Lower leg skin (tissue), 4 donors: ENCODE results near the gene BID. TPM values are rescaled to one million over a fixed set of nuclear protein-coding genes. Genes with fewer than 3 reads are reported as not detected.

Source experiments
- DNase-seq, 2 donors: peaks; one replicate each; pipeline ENCODE4 v3.0.0-alpha.2; 2019; ENCODE audit warnings: low spot score in 2 of 2
- H3K4me3 ChIP-seq: fragments of 200-600 bp; sonication (generic); 2 replicates; pipeline ENCODE4 v1.5.1; 2017; ENCODE audit warnings: mild to moderate bottlenecking, low read depth; ENCODE audit not compliant: poor library complexity, severe bottlenecking
- POLR2A ChIP-seq, 2 donors: fragments of 450-650 bp; IDR thresholded peaks; one replicate each; pipeline ENCODE4 v1.6.1; 2016 to 2017; ENCODE audit warnings: antibody characterized with exemption in 2 of 2, mild to moderate bottlenecking in 1 of 2, moderate library complexity in 1 of 2
- WGBS, 2 donors: methylation state at CpG; one replicate each; pipeline ENCODE4 v1.1.5; 2018; 5-methylcytosine and 5-hydroxymethylcytosine counted together
- intact Hi-C: fragments of 100-400 bp; cut with DNase I; formaldehyde crosslinking; loops from one replicate; pipeline ENCODE4 v1.15.0; 2023; ENCODE audit warnings: low total_unique reads
- total RNA-seq, 4 donors: library from RNA; depleted of rRNA; stranded (reverse); fragments of >200 nt; gene quantifications; one replicate each; pipeline ENCODE4 v1.1.0, GENCODE V29; 2016
- TF ChIP-seq, protein P1 (sequence below), 3 donors: fragments of 450-650 bp; IDR thresholded peaks; one replicate each; pipeline ENCODE4 v1.5.1; 2016; ENCODE audit warnings: antibody characterized with exemption in 3 of 3, mild to moderate bottlenecking in 3 of 3, moderate library complexity in 2 of 3

Gene BID
- total RNA-seq, 4 donors from 2014 or later: 5.4 to 22.6 (median 15.2) TPM

DNA sequence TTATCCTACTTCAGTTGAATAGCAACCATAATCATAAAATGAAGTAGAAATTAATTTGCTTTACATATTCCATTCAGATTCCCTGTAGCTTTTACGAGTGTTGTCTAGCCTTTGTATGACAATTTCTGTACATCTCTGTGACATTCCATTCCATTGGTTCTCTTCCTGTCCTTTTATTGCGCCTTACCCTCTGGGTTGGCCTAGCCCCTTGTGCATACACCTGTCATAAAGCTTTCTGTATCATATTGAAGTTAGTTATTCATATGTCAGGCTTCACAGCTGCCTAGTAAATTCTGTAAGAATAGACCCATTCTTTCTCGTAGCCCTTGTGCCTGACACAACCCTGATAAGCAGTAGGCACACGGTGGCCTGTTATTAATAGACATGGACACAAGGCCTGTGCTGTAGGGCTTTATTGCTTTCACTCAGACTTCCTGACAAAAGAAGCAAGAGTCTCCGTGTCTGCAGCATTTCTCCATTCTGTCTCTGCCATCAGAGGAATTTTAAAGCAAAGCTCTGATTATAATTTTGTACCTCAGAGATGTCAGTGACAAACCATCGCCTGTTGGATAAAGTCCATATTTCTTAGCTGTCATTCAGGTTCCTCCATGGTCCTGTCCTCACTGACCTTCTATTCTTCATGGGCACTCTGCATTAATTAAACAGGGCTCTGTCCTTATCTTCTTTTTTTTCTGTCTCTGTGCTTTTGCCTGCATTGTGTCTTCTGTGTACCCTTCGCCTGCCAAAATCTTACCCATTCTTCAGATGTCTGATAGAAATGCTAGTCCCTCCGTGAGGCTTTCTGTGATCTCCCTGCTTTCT is 49.4 kb downstream of the BID start:
- peak in 1 of 2 donors; percentile 21 for DNase-seq
- WGBS, 2 donors: 78 to 79% methylated on average over 8 of the region's 8 CpGs
- H3K4me3 ChIP-seq: no peak overlapping the region
- no peak for TF ChIP-seq POLR2A (IDR thresholded peaks at IDR 0.05)
- TF ChIP-seq, protein P1, sequence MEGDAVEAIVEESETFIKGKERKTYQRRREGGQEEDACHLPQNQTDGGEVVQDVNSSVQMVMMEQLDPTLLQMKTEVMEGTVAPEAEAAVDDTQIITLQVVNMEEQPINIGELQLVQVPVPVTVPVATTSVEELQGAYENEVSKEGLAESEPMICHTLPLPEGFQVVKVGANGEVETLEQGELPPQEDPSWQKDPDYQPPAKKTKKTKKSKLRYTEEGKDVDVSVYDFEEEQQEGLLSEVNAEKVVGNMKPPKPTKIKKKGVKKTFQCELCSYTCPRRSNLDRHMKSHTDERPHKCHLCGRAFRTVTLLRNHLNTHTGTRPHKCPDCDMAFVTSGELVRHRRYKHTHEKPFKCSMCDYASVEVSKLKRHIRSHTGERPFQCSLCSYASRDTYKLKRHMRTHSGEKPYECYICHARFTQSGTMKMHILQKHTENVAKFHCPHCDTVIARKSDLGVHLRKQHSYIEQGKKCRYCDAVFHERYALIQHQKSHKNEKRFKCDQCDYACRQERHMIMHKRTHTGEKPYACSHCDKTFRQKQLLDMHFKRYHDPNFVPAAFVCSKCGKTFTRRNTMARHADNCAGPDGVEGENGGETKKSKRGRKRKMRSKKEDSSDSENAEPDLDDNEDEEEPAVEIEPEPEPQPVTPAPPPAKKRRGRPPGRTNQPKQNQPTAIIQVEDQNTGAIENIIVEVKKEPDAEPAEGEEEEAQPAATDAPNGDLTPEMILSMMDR (IDR thresholded peaks at IDR 0.05): no peak
- intact Hi-C loops: no loop called here

GRCh38 chr22:17724241-17724640 is 50.0 kb downstream of the BID start:
- no peak overlapping the region for H3K4me3 ChIP-seq
- 78 to 85% methylated on average over 5 of the region's 5 CpGs for WGBS, 2 donors
- DNase-seq: peak in 1 of 2 donors; percentile 23
- intact Hi-C loops: no loop called here
- TF ChIP-seq POLR2A (IDR thresholded peaks at IDR 0.05): no peak
- TF ChIP-seq, protein P1 (IDR thresholded peaks at IDR 0.05): no peak

- peak in 1 of 2 donors; percentile 32 for DNase-seq
- WGBS, 2 donors: 93 to 99% methylated on average over 5 of the region's 5 CpGs
- no peak for TF ChIP-seq POLR2A (IDR thresholded peaks at IDR 0.05)
- TF ChIP-seq, protein P1 (IDR thresholded peaks at IDR 0.05): no peak
- H3K4me3 ChIP-seq: no peak overlapping the region
- intact Hi-C loops: no loop called here
These were observed 54.4 kb downstream of the BID start for GRCh38 chr22:17719911-17720310.

GRCh38 chr22:17717708-17718107 is 56.6 kb downstream of the BID start:
- TF ChIP-seq, protein P1 (IDR thresholded peaks at IDR 0.05): no peak
- TF ChIP-seq POLR2A (IDR thresholded peaks at IDR 0.05): no peak
- 81 to 85% methylated on average over 4 of the region's 4 CpGs for WGBS, 2 donors
- intact Hi-C loops: no loop called here
- peak in 1 of 2 donors; percentile 50 for DNase-seq
- H3K4me3 ChIP-seq: no peak overlapping the region

DNA sequence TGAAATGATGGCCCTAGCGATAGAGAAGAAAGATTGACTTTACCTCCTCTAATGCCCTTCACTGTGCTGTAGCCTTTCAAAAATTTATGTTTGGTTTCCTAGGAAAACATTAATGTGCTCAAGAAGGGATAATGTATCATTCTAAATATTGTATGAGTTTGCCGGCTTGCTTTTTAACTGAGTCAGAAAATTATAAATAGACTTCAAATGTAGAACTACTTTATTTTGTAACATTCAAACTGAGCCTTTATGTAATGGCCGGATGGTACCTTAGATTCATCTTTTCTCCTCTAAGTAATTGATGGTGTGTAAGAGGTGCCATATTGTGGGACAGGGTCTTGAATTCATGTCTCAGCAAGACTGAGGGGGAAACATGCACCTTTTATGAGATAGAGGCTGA is 57.7 kb downstream of the BID start:
- DNase-seq: no peak
- no peak overlapping the region for H3K4me3 ChIP-seq
- intact Hi-C loops: no loop called here
- 94 to 95% methylated on average over 3 of the region's 3 CpGs for WGBS, 2 donors
- TF ChIP-seq, protein P1 (IDR thresholded peaks at IDR 0.05): no peak
- TF ChIP-seq POLR2A (IDR thresholded peaks at IDR 0.05): no peak
